Right lobe of liver (tissue), 6 donors: Measurements from ENCODE around the gene RBM25. TPM values are rescaled to one million over a fixed set of nuclear protein-coding genes. Genes with fewer than 3 reads are reported as not detected.
A peak's percentile ranks its signal among the peaks of the same experiment; 100 is the strongest.
"Not testable (repeated sequence)": the region's sequence is repeated elsewhere in the genome, so short reads cannot be mapped to it uniquely, and the experiment has no call there.

Source experiments
- ATAC-seq, 4 donors: fragments of 200-7000 bp; cut with Tn5 transposase; one replicate each; pipeline ENCODE4 v1.9.1; 2020; ENCODE audit warnings: mild to moderate bottlenecking in 4 of 4, moderate library complexity in 4 of 4
- DNase-seq, 3 donors: peaks; one replicate each; pipeline ENCODE4 v3.0.0-alpha.2; 2020
- H3K27ac ChIP-seq, 3 donors: fragments of 200-600 bp; one replicate each; pipeline ENCODE4 v1.8.0; 2022
- H3K27me3 ChIP-seq, 2 donors: fragments of 200-600 bp; one replicate each; pipeline ENCODE4 v1.8.0; 2022
- H3K36me3 ChIP-seq, 4 donors: fragments of 200-600 bp; sonication (generic) in 1 of 4; one replicate each; pipeline versions ENCODE4 v1.5.1 to v1.8.0; 2017 to 2022; ENCODE audit warnings: control low read depth in 1 of 4
- H3K4me1 ChIP-seq, 4 donors: fragments of 200-600 bp; sonication (generic) in 1 of 4; one replicate each; pipeline versions ENCODE4 v1.5.1 to v1.8.0; 2017 to 2022; ENCODE audit warnings: control low read depth in 1 of 4
- H3K4me3 ChIP-seq, 3 donors: fragments of 200-600 bp; one replicate each; pipeline ENCODE4 v1.8.0; 2022
- H3K9me3 ChIP-seq, 4 donors: fragments of 200-600 bp; sonication (generic) in 1 of 4; one replicate each; pipeline versions ENCODE4 v1.5.1 to v1.8.0; 2017 to 2022; ENCODE audit warnings: control low read depth in 1 of 4
- CTCF ChIP-seq, 4 donors: fragments of 200-600 bp in 3 of 4; fragments of 450-650 bp in 1 of 4; IDR thresholded peaks; one replicate each; pipeline versions ENCODE4 v1.5.1 to v1.8.0; 2016 to 2022; ENCODE audit warnings: antibody characterized with exemption in 4 of 4, mild to moderate bottlenecking in 2 of 4
- POLR2A ChIP-seq: fragments of 450-650 bp; IDR thresholded peaks from one replicate; pipeline ENCODE4 v1.6.1; 2017; ENCODE audit warnings: antibody characterized with exemption, mild to moderate bottlenecking
- WGBS: methylation state at CpG from one replicate; pipeline ENCODE4 v1.1.6; 2018; ENCODE audit warnings: low coverage, low lambda C conversion rate; ENCODE audit not compliant: insufficient coverage; ENCODE audit errors: missing lambda C conversion rate; 5-methylcytosine and 5-hydroxymethylcytosine counted together
- intact Hi-C, 2 donors: fragments of 100-400 bp; cut with DNase I; formaldehyde crosslinking; loops; one replicate each; pipeline versions ENCODE4 v1.11.2 to v1.14.1; 2022
- total RNA-seq, 6 experiments: library from RNA; depleted of rRNA in 2 of 6; stranded (reverse); fragments of >200 nt in 2 of 6; fragmentation: NEBNext Ultra II Directional in 3 of 6; extraction: Animal tissue kit (Norgen Biotek cat#: 25700) in 3 of 6; gene quantifications; one replicate each; pipeline versions ENCODE4 v1.1.0 to v1.2.4, GENCODE V29; 2016 to 2023
- donor health status: DM: no; HTN: yes; CAD: no.
- donor health status: DM: no; HTN: no; CAD: no.
- donor health status: DM: no; HTN: no; CAD: no.
- donor health status: DM: no; HTN: yes; CAD: no.
- donor health status: DM: no; HTN: yes; CAD: no.

Gene RBM25
- total RNA-seq, 6 experiments from 2014 or later = 16.3 to 29.1 (median 22.8) TPM

GRCh38 chr14:73027984-73028383, 30.4 kb upstream of the RBM25 start:
- H3K36me3 ChIP-seq = peaks cover 0 to 13% (median 9%) of the 10 kb centered on the region in 4 donors
- H3K9me3 ChIP-seq = no peaks in the 10 kb centered on the region
- H3K27ac ChIP-seq = peak overlapping the region in 1 of 3 donors; percentile 39
- no peak overlapping the region for H3K4me3 ChIP-seq
- H3K27me3 ChIP-seq = no peaks in the 10 kb centered on the region
- H3K4me1 ChIP-seq = peaks cover 0 to 26% (median 12%) of the 10 kb centered on the region in 4 donors
- TF ChIP-seq CTCF (IDR thresholded peaks at IDR 0.05) = no peak
- no peak for TF ChIP-seq POLR2A
- ATAC-seq = no peak
- intact Hi-C loops = no loop called here
- DNase-seq = no peak

GRCh38 chr14:73036706-73037450, 21.5 kb upstream of the RBM25 start:
- intact Hi-C loops, H3K27me3 ChIP-seq, DNase-seq, H3K4me3 ChIP-seq, H3K9me3 ChIP-seq, ATAC-seq, H3K4me1 ChIP-seq, H3K36me3 ChIP-seq, H3K27ac ChIP-seq: not testable (repeated sequence)
- 86% methylated on average over 1 of the region's 9 CpGs for WGBS

GRCh38 chr14:73047808-73048207, 10.5 kb upstream of the RBM25 start:
- Histone ChIP-seq H3K27me3 (no peaks in the 10 kb centered on the region), H3K4me3 (no peak overlapping the region), H3K4me1 (no peaks in the 10 kb centered on the region), H3K9me3 (no peaks in the 10 kb centered on the region), H3K36me3 (no peaks in the 10 kb centered on the region), H3K27ac (no peak overlapping the region)
- ATAC-seq (no peak), DNase-seq (no peak)
- WGBS = 100% methylated on average over 1 of the region's 1 CpG
- no peak for TF ChIP-seq CTCF (IDR thresholded peaks at IDR 0.05)
- no peak for TF ChIP-seq POLR2A
- intact Hi-C loops = no loop called here

GRCh38 chr14:73049428-73049827, 8.9 kb upstream of the RBM25 start:
- Histone ChIP-seq H3K36me3 (no peaks in the 10 kb centered on the region), H3K4me3 (no peak overlapping the region), H3K4me1 (no peaks in the 10 kb centered on the region), H3K9me3 (no peaks in the 10 kb centered on the region), H3K27me3 (no peaks in the 10 kb centered on the region), H3K27ac (no peak overlapping the region)
- intact Hi-C loops = no loop called here
- no peak for DNase-seq
- ATAC-seq = no peak
- WGBS = 75% methylated on average over 4 of the region's 4 CpGs
- TF ChIP-seq CTCF (IDR thresholded peaks at IDR 0.05) (no peak), POLR2A (no peak)

GRCh38 chr14:73055251-73055650, 3.1 kb upstream of the RBM25 start:
- intact Hi-C loops = no loop called here
- H3K27ac ChIP-seq = no peak overlapping the region
- H3K27me3 ChIP-seq = no peaks in the 10 kb centered on the region
- DNase-seq (no peak), ATAC-seq (no peak)
- TF ChIP-seq CTCF (IDR thresholded peaks at IDR 0.05) (no peak), POLR2A (no peak)
- H3K9me3 ChIP-seq = no peaks in the 10 kb centered on the region
- 78% methylated on average over 1 of the region's 1 CpG for WGBS
- no peak overlapping the region for H3K4me3 ChIP-seq
- H3K36me3 ChIP-seq = no peaks in the 10 kb centered on the region
- H3K4me1 ChIP-seq = peaks cover 0 to 14% (median 3%) of the 10 kb centered on the region in 4 donors
